ENCODE measurements around the gene AEN.

AEN gene

DNA sequence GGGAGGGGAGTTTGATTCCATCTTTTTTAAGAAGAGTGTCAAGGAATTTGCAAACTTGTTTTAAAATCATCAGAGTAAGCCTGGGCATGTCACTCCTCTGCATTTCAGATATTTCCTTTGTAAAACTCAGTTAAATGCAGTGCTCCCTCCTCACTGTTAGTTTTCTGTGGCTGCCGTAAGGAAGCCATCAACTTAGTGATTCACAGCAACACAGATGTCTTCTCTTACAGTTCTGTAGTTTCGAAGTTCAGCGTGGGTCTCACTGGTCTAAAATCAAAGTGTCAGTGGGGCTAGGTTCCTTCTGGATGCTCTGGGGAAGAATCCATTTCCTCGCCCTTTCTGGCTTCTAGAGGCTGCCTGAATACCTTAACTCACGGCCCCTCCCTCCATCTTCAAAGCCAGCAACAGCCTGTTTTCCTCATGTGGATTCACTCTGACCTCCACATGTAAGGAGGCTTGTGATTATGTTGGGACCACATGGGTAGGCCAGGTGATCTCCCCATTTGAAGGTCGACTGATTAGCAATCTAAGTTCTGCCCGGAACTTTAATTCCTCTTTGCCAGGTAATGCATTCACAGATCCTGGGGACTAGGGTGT lies 30.1 kb downstream of the AEN start:
- no peak for DNase-seq

DNA sequence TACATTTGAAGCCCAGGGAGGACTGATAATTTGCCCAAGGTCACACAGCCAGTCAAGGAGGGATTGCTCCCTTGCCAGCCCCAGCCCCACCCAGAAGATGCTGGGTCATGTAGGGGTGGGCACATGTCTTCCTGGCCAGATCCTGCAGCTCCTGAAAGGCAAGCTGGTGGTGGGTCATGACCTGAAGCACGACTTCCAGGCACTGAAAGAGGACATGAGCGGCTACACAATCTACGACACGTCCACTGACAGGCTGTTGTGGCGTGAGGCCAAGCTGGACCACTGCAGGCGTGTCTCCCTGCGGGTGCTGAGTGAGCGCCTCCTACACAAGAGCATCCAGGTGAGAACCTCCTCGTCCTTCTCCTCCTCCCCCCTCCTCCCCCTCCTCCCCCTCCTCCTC lies 30.8 kb downstream of the AEN start:
- no peak for DNase-seq

DNA sequence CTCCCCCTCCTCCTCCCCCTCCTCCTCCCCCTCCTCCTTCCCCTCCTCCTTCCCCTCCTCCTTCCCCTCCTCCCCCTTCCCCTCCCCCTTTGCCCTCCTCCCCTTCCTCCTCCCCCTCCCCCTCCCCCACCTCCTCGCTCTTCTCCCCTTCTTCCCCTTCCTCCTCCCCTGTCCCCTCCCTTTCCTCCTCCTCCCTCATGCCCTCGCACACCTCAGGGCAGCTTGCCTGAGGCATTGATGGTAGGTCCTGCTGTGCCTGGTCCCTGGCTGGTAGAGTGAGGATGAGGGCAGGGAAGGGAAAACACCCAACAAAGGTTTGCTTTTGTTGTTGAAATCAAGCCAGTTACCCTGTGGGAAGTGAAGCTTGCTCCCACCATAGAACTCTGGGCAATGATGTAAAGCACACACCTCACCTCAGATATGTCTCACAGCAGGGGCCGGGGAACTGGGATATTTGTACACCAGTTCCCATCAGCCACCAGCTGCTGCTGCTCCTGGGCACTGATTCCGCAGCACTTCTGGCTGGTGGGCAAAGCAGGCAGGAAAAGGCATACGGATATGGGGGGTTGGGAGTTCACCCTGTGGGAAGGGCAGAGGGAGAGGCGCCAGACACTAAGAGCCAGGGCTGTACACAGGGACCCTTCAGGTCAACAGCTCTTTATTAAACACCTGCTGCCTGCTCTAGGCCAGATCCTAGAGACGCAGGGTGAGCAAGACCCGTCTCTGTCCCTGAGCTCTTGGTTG lies 31.5 kb downstream of the AEN start:
- no peak for DNase-seq

DNA sequence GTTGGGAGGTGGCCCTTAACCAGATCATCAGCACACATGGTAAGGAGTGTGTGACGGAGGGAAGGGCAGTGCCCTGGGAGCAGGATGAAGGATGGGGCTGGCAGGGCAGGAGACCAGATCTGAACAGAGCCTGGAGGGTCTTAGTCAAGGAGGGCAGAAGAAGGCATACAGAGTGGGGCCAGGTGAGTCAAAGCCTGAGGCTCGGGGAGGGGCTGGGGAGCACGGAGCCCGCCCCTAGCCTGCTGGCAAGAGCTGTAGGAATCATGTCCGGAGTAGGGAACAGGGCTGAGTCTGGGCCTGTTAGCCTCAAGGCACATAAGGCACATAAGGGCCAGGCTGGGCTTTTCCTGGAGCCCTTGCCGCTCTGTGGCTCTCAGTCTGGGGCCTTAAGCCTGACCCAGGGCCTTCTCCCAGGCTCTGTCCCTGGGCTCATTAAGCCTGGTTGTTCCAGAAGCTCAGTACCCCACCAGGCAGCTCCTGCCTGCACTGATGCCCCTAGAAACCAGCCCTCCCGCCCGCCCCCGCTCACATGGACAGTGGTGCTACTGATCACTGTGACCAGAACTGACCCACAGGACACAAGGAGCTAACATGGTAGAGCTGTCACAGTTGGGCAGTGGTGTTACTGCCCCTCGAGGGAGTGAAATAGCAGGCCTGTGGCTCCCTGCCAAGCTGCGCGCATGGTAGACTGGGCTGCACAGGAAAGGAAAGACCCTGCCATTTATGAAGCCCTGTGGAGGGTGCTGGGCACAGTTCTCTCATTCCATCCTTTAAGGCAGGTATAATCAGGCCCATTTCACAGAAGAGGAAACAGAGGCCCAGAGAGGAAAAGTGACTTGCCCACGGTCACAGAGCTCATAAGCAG lies 32.3 kb downstream of the AEN start:
- DNase-seq, result no peak

DNA sequence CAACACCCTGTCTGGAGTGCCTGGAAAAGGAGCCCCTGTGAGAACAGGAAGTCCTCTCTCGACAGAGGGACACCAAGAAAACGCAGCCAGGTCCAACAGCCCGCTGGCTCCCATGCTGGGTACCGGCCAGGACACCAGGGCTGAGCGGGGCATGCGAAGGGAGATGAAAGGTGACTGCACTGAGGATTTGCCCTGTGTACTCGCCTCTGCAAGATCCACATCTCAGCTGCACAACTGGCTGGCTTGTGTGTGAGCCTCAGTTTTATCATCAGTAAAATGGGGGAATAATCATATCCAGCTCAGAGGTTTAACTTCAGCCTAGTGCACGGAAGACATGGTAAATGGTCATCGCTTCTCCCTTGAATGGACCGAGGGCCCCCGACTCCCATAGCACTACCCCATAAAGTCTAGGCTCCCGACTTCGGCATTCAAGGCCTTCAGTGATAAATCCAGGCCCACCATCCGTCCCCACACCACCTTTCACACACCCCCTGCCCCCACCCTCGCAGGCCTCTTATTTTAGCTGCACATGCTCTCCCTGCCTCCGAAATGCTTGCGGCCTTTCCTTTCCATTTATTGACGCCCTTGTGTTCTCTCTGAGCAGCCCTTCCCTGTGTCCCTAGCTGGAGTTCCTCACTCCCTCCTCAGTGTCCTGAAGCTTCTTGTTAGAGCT lies 33.4 kb downstream of the AEN start:
- no peak for DNase-seq

DNA sequence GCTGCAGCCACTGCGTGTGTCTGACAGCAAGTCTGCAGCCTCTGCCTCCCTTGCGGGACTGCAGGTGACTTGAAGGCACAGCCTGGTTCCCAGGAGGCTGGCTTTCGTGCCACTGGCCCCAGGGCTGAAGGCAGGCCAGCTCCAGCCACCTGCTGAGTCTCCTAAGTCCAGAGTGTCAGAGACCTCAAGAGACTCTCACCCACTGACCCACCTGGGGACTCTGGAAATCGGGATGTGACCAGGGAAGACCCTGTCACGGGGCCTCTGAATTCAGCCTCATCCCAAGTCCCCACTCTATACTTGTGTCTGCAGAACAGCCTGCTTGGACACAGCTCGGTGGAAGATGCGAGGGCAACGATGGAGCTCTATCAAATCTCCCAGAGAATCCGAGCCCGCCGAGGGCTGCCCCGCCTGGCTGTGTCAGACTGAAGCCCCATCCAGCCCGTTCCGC lies 34.0 kb downstream of the AEN start:
- DNase-seq, result no peak

DNA sequence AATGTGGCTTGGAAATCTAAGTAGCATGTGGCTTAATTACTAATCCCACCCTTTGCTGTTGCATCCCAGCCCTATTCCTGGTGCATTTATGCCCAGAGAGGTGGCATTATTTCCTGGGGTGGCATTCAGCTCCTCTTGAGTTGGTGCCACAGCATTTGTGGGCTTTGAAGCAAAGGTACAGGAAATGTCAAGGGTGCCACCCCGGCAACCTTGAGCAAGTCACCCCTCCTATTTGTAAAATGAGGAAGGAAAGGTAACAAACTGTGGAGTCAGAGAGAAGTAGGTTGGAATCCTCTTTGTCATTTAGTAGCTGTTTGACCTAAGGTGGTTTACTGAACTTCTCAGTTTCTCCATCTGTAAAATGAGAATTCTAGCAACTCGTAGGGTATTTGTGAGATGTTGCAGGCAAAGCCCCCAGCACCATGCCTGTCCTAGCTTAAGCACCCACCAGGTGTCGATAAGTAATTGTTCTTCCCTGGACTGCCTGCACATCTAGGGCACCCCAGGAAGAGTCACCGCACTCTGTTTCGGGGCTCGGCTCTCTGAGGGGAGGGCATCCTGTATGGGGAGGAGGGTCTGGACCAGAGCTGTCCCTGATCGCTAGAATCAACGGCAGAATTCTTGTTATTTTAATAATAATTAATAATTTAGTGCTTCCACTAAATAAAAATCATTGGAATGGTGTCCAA lies 34.8 kb downstream of the AEN start:
- no peak for DNase-seq

DNA sequence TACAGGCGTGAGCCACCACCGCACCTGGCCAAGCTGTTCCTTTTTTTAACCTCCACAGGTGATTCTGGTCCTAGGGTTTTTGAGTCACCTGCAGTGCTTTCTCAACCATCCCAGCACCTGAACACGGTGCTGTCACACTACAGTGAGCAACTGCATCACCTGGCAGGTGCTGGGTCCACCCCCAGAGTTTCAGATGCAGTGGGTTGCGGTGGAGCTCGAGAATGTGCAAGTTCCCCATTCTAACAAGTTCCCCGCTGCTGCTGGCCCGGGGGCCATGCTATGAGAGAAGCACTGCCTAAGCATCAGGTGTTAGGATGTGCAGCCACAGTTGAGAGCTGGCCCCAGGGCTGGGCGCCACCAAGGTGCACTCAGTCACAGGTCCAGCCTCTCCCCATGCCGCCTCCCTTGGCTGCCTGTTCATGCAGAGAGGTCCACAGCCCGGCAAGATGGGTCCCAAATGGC lies 35.7 kb downstream of the AEN start:
- DNase-seq, result no peak

DNA sequence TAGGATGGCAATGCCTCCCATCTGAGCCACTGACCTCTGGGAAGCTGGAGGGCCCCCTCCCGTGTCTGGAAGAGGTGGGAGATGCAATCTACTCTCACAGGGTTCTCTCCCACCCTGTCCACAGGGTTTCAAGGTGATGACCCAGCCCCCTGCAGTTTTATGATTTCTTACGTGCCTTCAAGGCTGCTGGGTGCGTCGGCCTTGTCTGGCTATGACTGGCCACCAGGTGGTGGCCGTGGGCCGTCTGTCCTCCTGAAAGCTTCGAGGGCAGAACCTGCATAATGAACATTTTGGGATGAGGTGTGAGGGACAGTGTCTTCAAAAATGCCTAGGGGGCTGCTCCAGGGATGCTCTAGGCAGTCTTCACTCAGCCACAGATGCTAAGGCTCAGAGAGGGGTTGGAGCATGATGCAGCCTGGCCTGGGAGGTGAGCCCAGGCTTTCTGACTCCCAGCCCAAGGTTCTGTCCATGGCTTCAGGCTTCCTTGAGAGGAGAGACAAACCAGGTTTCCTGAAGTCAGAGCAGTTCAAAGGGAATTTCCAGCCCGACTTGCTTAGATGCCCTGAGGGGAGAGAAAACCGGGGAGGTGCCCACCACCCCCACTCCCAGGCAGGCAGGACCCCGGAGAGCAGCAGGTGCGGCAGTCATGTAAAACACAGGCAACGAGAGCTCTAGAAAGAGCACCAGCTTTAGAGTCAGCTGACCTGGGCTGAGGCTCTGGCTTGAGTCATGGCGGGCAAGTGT lies 36.4 kb downstream of the AEN start:
- peak; percentile 40 for DNase-seq

DNA sequence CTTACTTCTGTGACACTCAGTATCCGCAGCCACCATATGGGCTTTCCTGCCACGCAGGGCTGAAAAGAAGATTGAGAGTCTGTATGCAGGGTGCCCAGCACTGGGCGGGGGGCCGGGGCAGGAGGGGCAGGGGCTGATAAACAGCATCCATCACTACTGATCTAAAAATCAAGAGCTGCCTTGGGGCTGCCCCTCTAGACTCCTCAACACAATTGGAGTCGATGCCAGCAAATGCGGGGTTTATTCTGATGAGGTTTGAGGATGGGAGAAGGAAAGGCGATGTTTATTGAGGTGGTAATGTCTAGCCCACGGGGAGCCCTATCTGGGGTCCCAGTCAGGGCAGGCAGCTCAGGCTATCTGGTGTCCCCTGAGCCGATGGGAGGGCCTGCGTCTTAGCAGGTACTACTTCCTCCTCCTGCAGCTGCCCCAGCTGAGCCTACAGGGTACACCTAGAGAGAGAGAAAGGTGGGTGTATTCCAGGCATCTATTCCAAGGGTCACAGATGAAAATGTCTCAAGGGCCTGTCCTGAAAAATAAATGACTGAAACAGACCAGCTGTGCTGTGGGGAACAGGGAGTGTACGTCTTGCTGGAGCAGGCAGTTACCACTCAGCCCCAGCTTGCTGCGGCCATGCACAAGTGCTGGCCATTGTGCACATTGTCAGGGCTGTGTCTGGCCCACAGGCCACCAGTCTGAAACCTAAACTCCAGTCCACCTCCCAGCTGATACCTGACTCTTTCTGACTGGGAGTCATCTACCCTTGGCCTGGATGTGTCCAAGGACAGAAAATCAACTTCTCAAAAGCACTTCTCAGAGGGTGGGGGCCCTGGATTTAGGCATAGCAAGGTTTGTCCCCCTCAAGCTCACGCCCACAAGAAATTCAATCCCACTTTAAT lies 37.2 kb downstream of the AEN start:
- DNase-seq, result no peak

DNA sequence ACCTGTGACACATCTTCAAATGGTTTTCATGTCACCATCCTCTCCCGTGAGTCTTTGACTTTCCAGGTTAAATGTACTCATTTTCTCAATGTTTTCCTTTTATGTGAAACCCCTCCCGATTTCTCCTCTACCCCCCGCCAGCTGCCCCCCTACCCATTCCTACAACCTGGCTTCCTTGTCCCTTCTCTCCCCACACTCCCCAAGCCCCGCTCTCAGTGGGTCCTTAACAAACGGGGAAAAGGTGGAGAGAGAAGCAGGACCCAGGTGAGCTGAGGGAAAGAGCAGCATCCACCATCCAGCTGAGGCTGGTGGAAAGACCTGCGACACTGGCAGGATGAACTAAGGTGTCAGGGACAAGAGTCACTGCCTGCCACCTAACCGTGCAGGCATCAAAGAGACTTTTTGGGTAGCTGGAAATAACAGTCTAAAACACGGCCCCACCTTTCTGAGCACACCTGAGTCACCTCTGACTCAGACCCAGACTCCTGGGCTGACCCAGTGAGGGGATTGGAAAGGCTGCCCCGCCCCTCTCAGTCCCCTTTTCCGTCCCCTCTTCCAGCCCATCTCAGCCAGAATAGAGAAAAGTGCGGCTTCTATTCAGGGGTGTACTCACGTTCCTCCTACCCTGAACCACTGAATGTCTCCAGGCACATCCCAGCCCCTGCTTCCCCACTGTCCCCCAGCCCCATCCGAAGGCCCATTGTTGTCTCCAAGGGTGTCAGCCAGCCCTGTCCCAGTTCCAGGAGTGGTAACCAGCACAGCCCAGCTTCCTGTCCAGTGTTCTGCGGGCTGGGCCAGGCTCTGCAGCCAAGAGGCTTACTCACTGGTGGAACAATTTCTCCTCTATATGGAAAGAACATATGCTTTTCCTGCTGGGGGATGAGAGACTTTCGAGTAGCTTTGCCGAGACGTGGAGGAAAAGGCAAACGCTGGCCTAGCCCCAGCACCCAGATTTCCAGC lies 38.1 kb downstream of the AEN start:
- DNase-seq, result no peak

DNA sequence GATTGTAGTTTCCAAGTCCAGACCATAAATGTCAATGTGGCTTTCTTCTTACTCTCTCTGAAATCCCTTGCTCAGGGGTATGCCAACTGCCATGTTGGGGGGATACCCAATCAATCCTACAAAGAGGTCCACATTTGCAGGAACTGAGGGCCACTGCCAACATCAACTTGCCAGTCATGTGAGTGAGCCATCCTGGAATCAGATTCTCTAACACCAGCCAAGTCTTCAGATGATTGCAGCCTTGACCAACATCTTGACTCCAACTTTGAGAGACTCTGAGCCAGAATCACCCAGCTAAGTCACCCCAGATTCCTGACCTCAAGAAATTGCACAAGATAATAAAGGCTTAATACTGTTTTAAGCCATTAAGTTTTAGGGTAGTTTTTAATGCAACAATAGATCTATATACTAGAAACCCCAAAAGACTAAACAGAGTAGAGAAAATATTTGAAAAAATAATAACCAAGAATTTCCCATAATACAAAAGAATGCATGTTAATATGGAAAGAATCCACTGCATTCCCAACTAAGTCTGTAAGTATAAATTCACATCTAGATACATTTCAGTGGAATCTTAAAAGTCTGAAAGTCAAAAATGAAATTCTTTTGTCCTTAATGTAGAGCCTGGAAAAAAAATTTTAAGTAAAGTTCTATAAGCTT lies 40.0 kb downstream of the AEN start:
- DNase-seq, result no peak

DNA sequence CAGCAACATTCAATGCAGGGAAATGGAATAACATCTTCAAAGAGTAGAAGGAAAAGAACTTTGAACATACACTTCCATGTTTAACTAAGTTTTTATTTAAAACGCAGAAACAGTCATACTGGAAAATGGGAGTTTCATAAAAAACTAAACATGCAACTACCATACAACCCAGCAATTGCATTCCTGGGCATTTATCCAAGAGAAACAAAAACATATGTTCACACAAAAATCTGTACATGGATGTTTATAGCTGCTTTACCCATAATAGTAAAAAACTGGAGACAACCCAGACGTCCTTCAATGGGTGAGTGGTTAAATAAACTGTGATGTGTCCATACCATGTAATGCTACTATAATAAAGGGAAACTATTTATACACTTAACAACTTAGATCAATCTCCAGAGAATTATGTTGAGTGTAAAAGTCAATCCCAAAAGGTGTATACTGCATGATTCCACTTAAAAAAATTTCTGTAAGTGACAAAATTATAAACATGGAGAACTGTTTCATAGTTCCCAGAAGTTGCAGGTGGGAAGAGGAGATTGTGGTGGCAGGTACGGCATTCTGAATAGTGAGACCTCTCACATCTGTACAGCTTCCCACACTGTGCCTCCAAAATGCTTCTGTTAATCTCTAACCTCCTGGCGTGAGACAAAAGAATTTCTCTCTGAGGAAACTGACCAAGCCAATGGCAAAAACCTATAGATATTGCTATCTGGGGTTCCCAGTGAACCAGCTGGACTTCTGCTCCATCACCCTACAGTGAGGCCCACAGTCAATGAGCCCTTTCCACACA lies 40.8 kb downstream of the AEN start:
- DNase-seq, result no peak

DNA sequence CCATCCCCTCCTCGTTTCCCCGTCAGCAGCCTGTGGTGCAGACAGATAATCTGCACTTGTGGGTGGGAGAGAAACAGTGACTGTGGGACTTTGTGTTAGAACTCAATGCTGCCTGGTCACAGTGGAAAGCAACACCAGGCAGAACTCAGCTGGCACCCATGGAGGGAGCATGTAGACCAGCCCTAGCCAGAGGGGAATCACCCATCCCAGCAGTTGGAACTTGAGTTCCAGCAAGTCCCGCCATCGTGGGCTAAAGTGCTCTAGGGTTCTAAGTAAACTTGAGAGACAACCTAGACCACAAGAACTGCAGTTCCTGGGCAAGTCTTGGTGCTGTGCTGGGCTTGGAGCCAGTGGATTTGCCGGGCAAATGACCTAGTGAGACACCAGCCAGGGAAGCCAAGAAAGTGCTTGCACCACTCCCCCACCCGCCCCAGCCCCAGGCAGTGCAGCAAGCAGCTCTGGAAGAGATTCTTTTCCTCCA lies 42.0 kb downstream of the AEN start:
- no peak for DNase-seq

DNA sequence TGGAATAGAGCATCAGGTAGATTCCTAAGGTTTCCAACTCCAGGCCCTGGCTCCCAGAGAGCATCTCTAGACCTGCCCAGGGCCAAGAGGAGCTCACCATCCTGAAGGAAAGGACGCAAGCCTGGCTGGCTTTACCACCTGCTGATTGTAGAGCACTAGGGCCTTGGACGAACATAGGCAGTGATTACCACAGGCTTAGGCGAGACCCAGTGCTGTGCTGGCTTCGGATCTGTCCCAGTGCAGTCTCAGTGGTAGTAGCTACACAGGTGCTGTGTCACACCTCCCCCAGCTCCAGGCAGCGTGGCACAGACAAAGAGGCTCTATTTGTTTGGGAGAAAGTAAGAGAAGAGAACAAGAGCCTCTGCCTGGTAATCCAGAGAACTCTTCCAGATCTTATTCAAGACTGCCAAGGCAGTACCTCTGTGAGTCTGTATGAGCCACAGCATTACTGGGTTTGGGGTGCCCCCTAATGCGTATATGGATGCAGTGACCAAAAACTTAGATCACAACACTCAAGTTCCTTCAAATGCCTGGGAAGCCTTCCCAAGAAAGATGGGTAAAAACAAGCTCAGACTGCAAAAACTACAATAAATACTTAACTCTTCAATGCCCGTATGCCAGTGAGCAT lies 43.1 kb downstream of the AEN start:
- no peak for DNase-seq

DNA sequence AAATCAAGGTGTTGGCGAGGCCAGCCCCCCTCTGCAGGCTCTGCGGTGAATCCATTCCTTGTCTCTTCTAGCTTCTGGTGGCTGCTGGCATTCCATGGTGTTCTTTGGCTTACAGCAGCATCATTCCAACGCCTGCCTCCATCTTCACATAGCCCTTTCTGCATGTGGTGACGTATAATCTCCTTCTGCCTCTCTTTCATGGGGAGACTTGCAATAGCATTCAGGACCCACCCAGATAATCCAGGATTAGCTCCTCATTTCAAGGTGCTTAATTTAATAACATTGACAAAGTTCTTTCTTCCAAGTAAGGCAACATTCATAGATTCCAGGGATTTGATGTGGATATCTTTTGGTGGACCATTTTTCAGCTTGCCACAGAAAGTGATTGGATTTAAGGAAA lies 53.5 kb downstream of the AEN start:
- no peak for DNase-seq

DNA sequence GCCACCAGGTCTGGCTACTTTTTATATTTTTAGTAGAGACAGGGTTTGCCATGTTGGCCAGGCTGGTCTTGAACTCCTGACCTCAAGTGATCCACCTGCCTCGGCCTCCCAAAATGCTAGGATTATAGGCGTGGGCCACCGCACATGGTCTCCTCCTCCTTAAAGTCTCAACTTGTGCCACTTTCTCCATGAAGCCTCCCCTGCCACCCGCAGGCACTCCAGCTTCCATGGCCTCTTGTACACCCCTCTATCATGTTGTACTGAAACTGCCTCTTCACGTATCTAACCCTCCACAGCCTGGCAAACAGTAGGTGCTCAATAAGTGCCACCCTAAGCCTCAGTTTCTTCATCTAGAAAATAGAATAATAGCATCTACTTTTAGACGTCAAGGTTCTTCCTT lies 57.6 kb downstream of the AEN start:
- no peak for DNase-seq

Data from suppressor macrophage treated with lipopolysaccharide for 4 hours (primary cell).